NCI-H2196 treated with DMSO at 0.1 percent for 48 hours (cell line): Measurements from ENCODE around the gene SULT2B1.
A peak's percentile ranks its signal among the peaks of the same experiment; 100 is the strongest.
"Not testable (repeated sequence)": the region's sequence is repeated elsewhere in the genome, so short reads cannot be mapped to it uniquely, and the experiment has no call there.

ENCODE experiments used
- DNase-seq: peaks from one replicate; lab custom pipeline; 2025; ENCODE audit not compliant: unreplicated experiment; lab: John Stamatoyannopoulos, UW

SULT2B1 gene

DNA sequence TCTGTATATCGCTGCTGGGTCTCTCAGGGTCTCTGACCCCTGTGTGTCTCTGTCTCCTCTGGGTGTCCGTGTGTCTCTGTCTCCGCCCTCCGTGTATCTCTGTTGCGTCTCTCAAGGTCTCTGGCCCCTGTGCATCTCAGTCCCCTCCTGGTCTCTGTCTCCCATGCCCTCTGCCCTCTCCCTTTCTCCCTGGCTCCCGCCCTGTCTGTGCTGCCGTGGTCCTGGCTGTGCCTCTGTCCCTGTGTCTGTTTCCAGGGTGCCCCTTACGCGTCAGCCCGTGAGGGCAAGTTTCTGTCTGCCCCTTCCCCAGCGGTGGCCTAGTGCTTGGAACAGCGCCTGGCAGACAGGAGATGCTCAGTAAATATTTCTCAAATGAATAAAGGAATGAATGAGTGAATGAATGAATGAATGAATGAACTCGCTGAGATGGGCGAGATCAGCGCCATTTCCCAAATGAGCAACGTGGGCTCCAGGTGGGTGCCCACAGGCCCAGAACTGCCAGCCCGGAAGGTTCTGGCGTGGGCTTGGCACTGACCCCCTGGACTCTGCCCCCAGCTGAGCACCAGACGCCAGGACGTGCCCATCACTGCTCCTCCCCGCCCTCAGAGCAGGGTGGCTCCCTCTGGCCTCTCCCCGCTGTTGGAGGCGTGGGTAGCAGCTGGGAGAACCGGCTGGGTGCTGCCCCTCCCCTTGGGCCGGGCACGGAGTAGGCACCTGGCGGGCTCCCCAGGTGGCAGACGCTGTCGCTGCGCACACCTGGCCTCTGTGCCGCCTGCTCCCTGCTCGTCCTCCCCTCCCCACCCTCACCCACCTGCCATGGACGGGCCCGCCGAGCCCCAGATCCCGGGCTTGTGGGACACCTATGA is at the start of gene SULT2B1:
Gene SULT2B1 (plus strand): TSS at position 736 of the 866 bp plus-strand sequence. CDS start 81 bp downstream, at position 817.
- DNase-seq, result peak; percentile 86

DNA sequence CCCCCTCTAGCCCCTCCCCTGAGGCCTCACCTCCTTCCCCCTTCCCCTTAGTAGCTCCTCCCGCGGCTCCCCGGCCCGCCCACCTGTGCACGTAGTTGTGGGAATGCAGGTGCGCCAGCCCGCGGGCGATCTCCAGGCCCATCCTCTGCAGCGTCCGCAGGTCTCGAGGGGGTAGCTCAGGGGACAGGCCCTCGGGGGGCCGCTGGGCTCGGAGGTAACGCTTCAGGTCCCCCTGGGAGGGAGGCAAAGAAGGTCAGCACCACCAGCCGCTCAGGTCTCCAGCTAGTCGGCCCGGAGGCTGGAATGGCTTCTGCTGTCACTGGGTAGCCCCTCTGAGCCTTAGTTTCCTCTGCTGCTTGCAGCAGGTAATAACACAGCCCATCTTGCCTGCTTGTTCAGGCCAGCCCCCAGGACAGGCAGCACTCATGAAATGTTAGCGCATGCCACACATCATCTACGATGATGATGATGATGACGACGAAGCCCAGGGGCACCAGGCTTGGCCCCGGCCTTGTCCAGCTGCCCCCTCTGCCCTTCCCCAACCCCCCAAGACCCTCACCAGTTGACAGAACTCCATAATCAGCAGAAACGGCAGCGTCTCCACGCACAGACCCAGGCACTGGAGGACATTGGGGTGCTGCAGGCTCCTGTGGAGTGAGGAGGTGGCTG is 49.5 kb upstream of the SULT2B1 start:
- no peak for DNase-seq

DNA sequence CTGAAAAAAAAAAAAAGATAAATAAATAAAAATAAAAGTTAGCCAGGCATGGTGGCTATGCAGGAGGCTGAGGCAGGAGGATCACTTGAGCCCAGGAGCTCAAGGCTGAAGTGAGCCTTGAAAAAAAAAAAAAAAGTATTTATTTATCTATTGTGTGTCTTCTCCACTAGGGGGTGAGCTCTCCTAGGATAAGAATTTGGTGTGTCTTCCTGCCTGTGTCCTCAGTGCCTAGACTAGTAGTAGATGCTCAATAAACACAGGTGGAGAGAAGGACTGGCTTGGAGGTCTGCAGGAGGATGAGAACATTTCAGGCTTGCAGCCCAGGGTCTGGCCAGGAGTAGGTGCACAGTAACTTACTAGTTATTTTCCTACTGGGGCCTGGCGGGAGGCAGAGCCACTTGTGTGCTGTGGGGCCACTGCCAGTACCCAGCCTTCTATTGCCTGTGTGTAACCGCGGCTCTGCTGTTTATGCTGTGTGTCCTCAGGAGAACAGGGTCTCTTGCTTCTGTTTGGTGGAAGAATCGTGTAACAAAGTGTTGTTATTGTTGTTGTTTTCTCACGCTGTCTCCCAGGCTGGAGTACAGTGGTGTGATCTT is 45.7 kb upstream of the SULT2B1 start:
- peak; percentile 27 for DNase-seq

DNA sequence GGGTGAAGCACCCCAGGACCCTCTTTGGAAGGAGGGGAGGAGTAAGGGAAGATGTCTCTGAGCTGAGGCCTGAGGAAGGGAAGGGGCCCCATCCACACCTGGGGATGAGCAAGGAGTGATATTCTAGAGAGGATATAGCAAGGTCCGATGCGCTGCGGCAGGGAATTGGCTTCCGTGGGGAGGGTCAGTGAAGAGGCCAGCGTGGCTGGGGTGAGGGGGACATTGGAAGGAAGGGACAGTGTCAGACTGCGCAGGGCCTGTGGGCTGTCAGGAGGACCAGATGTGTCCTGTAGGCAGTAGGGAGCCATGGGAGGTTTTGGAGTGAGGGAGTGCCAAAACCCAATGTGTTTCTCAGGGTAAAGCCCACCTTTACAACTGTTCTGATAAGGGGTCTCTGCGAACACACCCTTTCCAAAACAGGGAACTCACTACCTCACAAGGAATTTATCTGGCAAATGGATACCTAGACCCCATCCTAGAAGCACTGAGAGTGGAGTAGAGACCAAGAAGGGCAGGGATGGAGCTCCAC is 44.0 kb upstream of the SULT2B1 start:
- DNase-seq, result no peak

DNA sequence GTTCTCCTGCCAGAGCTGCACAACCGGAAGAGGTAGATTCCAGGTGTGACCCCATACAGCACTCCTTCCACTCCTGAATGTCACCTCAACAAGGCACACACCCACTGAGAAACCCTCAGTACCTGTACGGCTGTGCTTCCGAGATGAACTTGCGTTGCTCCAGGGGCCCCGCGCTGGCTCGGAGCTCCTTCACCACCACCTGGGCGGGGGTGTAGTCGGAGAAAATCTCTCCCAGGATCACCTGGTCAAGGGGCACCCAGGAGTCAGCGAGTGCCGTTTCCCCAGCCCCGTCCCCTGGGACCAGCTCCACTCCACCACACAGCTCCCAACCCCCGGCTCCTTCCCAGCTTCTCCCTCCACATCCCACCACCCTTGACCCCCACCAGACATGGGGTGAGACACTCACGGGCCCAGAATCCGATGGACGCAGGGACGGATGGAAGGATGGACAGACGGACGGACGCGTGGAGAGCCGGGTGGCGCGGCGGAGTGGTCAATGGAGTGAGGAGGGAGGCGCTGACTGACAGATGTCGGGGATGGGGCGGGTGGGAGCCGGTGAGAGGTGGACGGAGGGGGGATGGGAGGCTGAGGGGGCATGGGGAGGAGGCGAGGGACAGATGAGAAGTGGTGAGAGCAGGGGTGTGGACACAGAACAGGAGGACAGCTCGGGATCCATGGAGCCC is 43.1 kb upstream of the SULT2B1 start:
- DNase-seq, result no peak

DNA sequence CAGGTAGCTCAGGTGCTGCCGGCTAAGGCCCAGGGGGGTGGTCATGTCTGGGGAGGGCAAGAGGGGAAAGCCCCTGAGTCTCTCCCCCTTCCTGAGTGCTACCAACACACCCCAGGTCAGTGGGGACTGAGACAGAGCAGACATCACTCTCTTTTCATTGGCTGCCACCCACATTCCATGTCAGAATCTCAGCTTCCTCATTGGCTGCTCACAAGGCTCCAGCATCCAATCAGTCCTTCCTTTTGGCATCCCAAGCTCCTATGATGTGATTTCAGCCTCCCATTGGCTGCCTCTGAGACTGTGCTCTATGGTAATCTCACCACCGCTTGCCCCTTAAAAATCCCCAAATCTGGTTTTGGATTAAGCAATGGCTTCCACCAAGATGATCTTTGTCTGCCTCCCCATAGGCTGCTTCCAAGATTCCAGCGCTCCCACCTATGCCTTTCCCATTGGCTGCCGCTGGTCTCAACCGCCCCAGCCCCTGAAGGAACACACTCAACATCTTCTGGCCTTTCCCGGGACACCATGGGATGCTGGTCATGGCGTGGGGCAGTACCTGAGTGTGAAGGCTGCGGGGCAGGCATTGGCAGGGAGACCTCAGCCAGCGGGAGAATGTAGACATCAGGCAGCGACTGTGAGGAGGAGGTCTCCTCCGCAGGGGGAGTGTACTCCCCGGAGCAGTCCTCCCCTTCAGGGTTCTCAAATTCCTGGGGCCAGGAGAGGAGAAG is 42.3 kb upstream of the SULT2B1 start:
- peak; percentile 11 for DNase-seq

DNA sequence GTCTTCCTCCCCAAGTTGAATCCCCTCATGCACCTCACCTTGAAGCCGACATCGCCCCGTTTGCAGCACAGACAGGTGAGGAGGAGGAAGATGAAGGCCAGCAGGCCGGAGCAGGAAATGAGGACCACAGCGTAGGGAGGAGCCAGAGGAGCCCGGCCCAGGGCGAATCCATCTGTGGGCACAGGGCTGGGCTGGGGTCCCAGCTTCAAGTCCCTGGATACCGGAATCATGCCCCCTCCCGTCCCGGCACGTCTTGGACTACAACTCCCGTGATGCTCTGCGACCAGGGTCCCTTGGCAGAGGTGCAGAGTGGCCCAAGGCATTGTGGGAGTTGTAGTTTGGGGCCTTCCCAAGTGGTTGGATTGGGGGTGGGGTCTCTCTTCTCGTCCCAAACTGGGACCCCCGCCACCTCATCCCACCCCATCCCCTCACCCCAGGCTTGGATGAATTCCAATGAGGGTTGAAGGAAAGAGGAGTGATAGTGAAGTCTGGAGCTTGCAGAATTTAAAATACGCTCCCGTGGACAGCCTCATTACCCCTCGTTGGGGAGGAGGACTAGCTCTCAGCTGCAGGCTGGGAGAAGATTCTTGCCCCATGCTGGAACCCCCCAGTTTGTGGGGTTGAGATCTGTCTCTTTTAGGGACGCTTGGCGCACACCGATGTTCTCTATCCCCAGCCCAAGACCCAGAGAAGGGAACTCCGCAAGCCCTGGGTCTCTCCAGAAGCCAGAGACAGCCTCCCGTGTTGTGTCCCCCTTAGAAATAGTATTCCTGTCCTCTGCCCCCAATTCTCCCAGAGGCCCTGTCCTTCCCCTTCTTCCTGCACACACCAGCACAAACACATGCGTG is 41.3 kb upstream of the SULT2B1 start:
- DNase-seq, result peak; percentile 42

DNA sequence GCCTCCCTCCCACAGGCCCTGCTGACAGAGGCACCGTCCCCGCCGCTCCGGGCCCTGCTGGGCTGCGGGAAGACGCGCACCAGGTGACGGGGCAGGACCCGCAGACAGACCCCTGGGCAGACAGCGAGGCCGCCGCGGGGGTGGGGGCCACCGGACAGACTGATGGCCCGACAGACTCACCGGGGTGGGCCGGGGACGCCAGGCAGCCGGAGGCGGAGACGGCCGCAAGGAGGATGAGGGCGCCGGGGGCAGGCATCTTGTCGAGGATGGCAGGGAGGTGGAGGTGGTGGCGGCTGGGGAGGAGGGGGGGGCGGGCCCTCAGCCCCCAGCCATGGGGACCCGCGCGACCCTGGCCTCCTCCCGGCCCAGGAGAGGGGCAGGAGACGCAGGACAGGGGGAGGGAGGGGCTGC is 40.6 kb upstream of the SULT2B1 start:
- DNase-seq, result no peak

DNA sequence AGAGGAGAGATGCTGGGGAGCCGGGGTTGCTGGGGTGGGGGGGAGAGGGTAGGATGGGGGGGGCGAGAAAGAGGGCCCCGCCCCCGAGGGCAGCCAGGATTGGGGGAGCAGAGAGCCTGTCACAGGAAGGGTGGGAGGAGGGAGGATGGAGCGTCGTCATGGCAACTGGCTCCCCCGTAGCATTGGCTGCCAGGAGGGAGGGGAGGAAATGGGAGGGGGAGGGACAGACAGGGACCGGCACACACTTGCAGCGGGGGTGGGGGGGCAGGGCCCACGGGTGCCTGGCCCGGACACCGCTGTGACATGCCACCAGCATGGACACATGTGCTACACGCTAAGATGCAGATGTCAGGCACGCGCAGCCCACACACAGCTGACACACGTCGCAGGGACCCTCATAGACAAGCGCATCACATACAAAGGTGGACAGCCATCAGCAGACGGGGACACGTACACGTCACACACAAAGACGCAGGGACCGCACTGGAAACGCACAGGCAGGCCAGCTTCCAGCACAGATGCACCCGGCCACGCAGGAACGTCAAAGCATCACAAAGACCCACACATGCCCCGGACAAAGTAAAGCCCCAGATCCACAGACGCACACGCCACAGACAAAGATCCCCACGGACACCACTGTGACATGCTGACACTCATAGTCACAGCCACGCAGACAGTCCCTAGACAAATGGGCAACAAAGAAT is 40.0 kb upstream of the SULT2B1 start, which contains the start of gene LMTK3:
Gene LMTK3 (minus strand): TSS at position 36 of the 704 bp plus-strand sequence. CDS start 259 bp downstream, outside the sequence.
- DNase-seq, result peak; percentile 87

DNA sequence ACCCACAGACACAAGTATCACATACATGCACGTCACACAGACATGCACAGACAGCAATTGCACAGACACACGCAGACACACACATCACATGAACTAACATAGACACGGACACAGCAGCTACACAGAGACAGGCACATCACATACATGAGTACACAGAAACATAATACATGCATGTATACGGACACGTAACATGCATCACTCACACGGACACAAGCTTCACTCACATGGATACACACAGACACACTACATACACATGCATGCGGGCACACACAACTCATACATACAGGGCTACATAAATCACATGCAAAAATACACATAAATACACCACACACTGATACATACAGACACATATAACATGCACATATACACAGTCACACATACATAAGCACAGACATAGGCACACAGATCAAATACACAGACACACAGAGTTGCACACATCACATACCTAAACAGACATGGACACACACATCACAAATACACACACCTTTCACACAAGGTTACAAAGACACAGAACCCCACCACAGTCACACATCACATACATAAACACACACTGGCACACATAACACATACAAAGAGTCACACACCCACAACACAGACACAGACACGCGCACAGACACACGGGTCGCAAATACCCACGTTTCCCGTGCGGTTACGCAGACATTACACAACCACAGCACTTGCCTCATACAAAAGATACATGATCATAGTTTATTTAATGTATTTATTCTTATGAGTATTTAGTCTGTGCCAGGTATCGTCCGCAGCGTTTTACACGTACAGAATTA is 39.3 kb upstream of the SULT2B1 start:
- no peak for DNase-seq

DNA sequence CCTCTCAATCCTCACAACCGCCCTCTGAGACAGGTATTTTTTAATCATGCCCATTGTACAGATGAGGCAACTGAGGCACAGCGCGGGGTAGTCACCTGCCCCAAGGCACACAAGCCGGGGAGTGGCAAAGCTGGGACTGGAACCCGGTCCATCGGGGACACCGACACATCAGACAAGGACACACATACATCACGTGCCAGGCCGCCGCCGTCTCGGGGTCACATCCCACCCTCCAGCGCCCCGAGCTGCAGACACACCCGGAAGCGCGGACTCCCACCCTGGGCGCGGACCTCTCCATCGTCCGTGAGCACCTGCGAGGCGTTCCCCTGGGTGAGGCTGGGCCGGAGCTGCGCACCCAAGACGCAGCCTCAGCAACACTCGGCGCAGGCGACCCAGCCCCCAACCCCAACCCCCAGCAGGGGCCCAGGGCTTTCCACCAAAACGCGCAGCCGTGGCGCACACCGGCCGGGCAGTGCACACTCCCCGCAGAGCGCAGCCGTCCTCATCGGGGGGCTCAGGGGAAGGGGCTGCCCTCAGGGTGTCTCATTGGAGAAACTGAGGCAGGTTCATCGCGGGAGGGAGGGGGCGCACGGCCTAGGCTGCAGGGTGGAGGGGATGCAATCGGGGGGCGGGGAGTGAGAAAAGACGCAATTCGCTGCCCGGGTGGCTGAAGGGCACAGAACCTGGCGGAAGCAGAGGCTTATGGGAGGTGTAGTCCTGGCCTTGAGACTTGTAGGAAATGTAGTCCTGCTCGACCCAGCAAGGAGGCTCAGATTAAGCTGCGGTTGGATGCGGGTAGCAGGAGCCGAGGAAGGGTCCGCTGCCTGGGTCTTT is 38.5 kb upstream of the SULT2B1 start:
- DNase-seq, result peak; percentile 80

DNA sequence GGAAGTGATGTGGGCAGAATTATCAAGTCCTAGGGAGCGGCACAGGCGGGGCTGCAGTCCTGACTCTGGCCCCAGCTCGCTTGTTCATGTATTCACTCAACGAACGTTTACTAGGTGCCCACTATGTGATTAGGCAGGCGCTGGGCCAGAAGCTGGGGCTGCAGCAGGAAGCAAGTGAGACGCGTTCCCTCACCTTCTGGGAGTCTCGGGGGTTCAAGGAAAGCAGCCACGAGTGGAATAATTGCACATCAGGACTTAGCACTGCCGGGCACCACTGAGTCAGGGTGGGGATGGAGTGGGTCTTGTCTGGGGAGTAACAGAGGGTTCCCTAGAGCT is 37.9 kb upstream of the SULT2B1 start:
- no peak for DNase-seq

DNA sequence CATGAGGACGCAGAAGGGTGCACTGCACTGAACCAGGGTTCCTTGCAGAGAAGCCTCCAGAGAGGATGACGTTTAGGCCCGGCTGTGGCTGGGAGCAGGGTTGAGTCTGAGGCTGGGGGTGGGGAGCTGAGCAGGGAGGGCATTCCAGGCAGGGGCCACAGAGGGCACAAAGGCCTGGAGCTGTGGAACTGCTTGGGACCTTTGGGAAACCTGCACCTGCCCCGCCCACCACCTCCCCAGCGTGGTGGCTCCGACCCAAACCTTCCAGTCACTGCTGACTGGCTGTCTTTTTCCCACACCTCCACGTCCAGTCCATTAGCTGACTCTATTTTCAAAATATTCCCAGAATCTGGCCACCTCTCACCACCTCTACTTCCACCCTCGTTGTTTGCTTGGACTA is 35.4 kb upstream of the SULT2B1 start:
- DNase-seq, result no peak

DNA sequence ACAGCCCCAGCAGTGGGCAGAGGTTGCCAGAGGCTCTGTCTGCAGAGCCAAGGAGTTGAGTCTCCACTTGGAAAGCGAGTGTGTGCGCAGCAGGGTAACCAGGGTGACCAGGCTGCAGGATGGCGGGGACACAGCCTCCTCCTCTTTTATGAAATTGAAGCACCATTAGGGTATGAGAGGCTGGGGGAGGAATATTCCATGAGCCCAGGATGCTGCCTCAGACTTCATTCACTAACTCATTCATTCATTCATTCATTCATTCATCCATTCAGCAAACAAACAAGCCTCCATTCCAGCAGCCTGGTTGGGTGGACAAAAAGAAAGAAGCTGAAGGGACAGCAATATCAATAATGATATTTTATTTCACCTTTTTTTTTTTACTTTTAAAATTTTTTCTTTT is 33.8 kb upstream of the SULT2B1 start:
- no peak for DNase-seq

DNA sequence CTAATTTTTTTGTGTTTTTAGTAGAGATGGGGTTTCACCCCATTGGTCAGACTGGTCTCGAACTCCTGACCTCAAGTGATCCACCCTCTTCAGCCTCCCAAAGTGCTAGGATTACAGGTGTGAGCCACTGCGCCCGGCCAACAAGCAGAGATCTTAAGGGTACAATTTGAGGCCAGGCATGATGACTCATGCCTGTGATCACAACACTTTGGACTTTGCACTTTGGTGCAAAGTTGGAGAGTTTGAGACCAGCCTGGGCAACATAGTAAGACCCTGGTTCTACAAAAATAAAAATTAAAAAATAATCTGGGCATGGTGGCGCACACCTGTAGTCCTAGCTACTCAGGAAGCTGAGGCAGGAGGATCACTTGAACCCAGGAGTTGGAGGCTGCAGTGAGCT is 32.5 kb upstream of the SULT2B1 start:
- DNase-seq, result not testable (repeated sequence)

DNA sequence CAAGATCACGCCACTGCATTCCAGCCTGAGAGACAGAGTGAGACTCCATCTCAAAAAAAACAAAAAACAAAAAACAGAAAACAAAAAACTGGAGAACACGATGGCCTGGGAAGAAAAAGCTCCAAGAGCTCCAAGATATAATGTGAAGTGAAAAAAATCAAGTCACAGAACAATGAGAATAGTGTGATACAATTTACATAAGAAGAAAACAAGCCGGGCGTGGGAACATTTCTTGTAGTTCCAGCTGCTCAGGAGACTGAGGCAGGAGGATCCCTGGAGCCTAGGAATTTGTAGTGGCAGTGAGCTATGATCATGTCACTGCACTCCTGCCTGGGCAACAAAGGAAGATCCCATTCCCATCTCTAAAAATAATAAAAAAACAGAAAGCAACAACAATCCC is 31.8 kb upstream of the SULT2B1 start:
- no peak for DNase-seq

DNA sequence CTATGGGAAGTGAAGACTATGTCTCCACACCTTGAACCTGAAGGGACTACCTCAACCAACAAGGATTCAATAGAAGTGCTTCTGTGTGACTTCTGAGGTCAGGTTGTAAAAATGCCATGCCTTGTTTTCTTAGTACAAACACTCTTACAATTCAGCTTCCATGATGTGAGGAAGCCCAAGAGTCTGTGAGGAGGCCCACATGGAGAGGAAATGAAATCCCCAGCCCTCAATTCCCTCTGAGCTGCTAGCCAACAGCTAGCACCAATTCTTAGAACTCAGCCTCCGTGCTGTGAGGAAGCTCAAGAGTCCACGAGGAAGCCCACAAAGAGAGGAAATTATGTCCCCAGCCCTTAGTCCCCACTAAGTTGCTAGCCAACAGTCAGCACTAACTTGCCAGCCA is 27.8 kb upstream of the SULT2B1 start:
- DNase-seq, result no peak
